Islet of Langerhans (tissue), 1 donor: ENCODE data around the gene AP3S2.
"Not testable (repeated sequence)": the region's sequence is repeated elsewhere in the genome, so short reads cannot be mapped to it uniquely, and the experiment has no call there.

Source experiments
- FAIRE-seq: peaks from one replicate; lab custom pipeline; 2011; peaks lifted over from hg19 to GRCh38; lab: Jason Lieb, UNC

Gene AP3S2

DNA sequence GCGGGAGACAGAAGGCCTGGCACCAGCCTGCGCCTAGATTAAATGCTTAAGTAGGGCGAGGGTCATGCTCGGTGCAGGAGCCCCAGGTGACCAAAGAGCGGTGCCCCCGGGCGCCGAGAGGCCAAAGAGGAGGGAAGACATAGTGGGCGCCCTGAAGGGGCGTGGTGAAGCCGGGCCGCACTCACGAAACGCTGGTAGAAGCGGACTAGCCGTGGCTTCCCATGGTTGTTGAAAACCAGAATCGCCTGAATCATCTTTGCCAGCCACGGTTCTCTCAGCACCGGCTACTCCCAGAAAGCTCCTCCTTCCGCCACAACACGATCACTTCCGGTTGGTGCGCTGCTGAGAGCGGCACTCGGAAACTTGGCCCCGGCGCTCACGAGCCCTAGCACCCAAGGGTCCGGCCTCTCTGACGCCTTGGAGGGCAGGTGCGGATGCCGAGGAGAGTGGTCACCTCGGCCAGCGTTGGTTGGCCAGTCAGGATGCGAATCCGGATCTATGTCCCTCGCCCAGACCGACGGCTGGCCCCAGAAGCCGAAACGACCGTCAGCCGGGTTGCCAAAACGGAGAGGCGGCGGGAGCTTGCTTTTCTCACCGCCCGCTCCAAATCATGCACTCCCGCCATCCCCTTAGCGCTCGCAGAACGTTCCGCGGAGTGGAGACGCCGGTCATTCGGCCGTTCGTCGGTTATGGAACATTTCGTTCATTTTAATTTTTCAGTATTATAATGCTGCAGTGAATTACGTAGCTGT is at the start of gene AP3S2:
AP3S2 (minus strand) TSS at position 299 of the 752 bp plus-strand sequence; CDS start at position 254, 45 bp downstream.
- no peak for FAIRE-seq

DNA sequence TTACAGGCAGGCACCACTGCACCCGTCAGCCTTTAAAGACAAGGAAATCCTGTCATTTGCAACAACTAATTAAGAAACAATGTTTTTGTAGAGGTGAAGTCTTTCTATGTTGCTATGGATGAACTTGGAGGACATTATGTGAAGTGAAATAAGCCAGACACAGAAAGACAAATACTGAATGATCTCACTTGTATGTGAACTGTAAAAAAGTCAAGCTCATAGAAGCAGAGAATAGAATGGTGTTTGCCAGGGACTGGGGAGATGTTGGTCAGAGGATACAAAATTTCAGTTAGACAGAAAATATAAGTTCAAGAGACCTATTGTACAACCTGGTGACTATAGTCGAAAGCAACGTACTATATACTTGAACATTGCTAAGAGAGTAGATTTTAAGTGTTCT is 46.1 kb upstream of the AP3S2 start:
- no peak for FAIRE-seq

DNA sequence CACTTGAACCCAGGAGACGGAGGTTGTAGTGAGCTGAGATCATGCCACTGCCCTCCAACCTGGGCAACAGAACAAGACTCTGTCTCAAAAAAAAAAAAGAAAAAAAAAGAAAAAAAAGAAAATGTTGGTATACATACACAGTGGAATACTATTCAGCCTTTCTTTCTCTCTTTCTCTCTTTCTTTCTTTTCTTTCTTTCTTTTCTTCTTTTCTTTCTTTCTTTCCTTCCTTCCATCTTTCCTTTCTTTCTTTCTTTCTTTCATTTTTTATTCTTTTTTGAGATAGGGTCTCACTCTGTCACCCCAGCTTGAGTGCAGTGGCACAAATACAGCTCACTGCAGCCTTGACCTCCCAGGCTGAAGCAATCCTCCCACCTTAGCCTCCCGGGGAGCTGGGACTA is 45.6 kb upstream of the AP3S2 start:
- not testable (repeated sequence) for FAIRE-seq

DNA sequence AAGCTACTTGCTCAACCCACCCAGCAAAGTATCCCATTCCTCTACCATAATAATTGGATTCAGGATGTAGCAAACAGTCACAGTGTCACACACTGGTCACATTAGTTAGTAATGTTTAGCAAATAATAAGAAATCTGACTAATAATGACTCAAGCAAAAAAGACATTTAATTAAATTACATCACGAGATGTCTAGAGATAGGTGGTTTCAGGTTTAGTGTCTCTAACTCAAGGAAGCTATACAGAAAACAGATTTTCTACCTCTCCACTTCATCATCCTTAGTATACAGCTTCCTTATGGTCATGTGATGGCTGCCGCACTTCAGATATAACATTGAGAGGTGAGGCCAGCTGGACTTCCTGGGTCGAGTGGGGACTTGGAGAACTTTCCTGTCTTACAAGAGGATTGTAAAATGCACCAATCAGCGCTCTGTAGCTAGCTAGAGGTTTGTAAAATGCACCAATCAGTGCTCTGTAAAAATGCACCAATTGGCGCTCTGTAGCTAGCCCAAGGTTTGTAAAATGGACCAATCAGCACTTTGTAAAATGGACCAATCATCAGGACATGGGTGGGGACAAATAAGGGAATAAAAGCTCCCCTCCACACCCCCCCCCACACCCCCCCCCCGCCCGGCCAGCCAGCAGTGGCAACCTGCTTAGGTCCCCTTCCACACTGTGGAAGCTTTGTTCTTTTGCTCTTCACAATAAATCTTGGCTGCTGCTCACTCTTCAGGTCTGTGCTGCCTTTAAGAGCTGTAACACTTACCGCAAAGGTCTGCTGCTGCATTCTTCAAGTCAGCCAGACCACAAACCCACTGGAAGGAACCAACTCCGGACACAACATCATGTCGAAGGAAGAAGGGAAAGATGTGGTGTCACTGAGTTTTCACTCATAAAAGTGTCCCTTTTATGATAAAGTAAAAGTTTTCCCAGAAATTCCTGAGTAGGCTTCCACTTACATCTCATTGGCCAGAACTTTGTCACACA is 43.9 kb upstream of the AP3S2 start:
- FAIRE-seq = no peak

DNA sequence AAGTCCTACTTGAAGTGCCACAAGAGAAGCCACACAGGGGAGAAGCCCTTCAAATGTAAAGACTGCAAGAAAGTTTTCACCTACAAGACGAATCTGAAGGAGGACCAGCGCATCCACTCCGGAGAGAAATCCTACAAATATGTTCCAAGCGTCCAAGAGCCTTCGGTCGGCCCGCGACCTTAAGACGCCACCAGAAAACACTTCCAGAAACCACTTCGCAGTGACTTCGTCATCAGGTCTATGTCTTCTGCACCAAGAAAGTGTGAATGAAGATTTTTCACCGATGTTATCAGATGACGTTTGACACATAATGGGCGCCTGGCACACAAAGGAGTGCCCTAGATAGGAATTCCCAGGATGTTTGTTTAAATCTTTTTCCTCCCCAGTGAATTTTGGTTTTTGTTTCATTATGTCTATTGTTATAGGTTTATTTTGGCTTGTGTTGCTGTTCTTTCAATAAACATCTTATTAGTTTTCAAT is 43.0 kb upstream of the AP3S2 start:
- FAIRE-seq = no peak

- no peak for FAIRE-seq
Measured at GRCh38 chr15:89936051-89936785, 42.4 kb upstream of the AP3S2 start.

DNA sequence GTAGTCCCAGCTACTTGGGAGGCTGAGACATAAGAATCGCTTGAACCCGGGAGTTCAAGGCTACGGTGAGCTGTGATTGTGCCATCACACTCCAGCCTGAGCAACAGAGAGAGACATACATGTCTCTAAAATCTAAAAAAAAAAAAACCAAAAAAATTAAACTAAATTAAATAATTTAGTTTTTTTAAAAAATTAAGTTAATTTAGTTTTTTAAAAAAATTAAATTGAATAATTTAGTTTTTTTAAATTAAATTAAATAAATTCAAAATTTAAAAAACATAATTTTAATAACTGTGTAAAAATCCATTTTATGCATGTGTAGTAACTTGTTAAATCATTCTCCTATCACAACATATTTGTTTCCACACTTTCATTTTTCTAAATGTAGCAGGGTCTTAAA is 39.1 kb upstream of the AP3S2 start:
- FAIRE-seq = no peak

GRCh38 chr15:89928421-89928820 is 34.6 kb upstream of the AP3S2 start:
- peak; percentile 38 for FAIRE-seq

DNA sequence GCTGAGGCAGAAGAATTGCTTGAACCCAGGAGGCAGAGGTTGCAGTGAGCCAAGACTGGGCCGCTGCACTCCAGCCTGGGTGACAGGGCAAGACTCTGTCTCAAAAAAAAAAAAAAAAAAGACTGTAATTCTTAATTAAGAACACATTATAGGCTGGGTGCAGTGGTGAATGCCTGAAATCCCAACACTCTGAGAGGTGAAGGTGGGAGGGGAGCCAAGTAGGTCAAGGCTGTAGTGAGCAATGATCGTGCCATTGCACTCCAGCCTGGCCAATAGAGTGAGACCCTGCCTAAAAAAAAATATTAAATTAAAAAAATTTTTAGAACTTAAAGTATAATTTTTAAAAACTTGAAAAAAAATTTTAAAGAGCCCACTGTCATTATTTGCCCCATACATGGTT is 32.4 kb upstream of the AP3S2 start:
- FAIRE-seq = no peak

DNA sequence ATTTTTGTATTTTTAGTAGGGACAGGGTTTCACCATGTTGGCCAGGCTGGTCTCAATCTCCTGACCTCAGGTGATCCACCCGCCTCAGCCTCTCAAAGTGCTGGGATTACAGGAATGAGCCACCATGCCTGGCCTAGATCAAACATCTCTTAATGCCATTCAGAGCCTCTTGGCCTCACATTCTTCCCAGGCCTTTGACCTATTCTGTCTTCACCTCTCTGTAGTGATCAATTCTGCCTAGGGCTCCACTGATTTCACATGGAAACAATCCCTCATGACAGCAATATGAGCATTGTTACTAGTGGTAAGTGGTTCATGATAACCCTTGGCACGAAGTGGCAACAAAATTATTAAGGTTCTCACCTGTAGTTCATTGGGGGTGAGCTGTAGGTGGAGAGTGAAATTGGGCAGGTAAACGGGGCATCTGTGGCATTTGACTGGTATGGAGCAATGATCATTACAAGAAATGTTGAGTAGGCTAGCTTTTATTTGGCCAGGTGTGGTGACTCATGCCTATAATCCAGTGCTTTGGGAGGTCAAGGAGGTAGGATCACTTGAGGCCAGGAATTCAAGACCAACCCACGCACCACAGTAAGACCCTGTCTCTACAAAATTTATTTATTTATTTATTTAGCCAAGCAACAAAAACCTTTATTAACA is 23.8 kb upstream of the AP3S2 start:
- FAIRE-seq = no peak

- FAIRE-seq = no peak
Measured at GRCh38 chr15:89916660-89917059, 22.9 kb upstream of the AP3S2 start.

GRCh38 chr15:89912674-89913396 is 19.0 kb upstream of the AP3S2 start, which contains the start of gene ARPIN:
ARPIN (minus strand) TSS chr15:89912952; CDS start chr15:89912835, 117 bp downstream.
- FAIRE-seq = no peak

DNA sequence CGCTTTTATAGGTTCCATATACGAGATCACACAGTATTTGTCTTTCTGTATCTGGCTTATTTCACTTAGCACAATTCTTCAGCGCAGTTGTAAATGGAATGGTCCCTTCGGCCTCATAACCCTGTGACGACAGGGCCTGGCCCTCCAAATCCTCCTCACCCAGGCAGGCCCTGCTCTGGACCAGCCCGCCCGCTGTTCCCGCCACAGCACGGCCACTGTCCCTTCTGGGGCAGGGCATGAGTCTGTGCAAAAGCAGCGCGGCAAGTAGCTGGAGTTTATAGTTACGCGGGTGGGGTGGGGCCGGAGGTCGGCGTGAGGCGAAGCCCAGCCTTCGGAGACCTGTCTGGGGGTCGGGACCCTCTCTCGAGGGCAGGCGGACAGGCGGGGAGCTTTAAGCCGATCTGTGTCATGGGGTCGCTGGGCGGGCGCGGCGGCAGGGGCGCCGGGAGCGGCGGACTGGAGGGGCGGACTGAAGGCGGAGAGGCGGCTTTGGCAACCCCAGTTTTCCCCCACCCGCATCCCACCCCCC is 18.4 kb upstream of the AP3S2 start:
- no peak for FAIRE-seq

GRCh38 chr15:89910891-89911626 is 17.3 kb upstream of the AP3S2 start:
- no peak for FAIRE-seq

- no peak for FAIRE-seq
Measured at GRCh38 chr15:89909611-89910010, 15.8 kb upstream of the AP3S2 start.

DNA sequence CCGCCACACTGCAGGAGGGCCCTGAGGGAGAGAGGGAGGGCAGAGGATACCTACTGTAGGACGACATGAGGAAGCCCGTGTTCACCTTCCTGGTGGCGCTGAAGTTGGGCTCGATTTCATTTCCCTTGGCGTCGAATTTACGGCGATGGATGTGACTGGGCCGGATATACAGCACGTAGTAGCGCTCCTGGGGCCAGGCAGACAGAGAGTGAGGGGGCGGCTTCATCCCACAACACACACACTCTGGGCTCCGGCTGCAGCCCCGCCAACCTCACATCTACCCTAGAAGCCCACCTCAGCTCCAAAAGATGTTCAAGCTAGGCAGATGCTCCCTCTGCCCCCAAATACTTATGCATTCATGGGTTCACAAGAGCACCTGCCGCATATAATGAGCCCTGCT is 14.4 kb upstream of the AP3S2 start:
- FAIRE-seq = no peak

DNA sequence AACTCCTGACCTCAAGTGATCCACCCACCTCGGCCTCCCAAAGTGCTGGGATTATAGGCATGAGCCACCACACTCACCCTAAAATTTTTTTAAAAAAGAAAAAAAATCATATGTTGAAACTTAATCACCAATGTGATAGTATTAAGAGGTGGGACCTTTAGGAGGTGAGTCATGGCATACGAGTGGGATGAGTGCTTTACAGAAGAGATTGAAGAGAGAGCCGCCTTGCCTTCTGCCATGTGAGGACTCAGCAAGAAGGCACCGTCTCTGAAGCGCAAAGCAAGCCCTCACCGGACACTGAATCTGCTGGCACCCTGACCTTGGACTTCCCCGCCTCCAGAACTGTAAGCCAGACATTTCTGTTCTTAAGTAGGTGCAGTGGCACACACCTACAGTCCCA is 13.5 kb upstream of the AP3S2 start:
- no peak for FAIRE-seq

GRCh38 chr15:89905846-89906378 is 12.1 kb upstream of the AP3S2 start:
- no peak for FAIRE-seq

GRCh38 chr15:89904519-89904918 is 10.7 kb upstream of the AP3S2 start:
- FAIRE-seq = no peak

DNA sequence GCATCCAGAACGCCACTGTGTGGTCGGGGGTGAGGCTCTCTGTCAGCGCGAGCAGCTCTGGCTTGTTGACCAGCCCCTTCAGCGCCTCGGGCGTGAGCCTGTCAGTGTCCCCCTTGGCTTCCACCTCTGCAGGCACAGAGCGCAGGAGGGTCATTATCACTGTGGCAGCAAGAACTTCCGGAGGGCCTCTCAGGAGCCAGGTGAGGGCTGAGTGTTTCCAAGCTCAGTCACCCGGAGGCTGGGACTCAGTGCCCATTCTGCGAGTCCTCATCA is 10.0 kb upstream of the AP3S2 start:
- no peak for FAIRE-seq
